CD14-positive monocyte (primary cell): ENCODE measurements around the gene CLDN34. TPM values are rescaled to one million over a fixed set of nuclear protein-coding genes. Genes with fewer than 3 reads are reported as not detected.
A peak's percentile ranks its signal among the peaks of the same experiment; 100 is the strongest.

ENCODE experiments used
- DNase-seq, 3 donors: peaks; one replicate each; pipeline ENCODE4 v3.0.0-alpha.2; 2011 to 2022
- H2AFZ ChIP-seq: 2 replicates; pipeline ENCODE4 v1.6.0; 2012; ENCODE audit warnings: mild to moderate bottlenecking, low read depth, low read length, inconsistent platforms; ENCODE audit not compliant: insufficient read depth, poor library complexity, severe bottlenecking
- H3K27ac ChIP-seq, 2 donors: 1 replicate in 1 of 2; 2 replicates in 1 of 2; pipeline ENCODE4 v1.5.1; 2012 to 2013; ENCODE audit warnings: low read length in 2 of 2, control low read depth in 1 of 2, inconsistent platforms in 1 of 2, low read depth in 1 of 2, mild to moderate bottlenecking in 1 of 2
- H3K27me3 ChIP-seq, 2 donors: one replicate each; pipeline versions ENCODE4 v1.6.0 to v1.6.1; 2011 to 2013; ENCODE audit warnings: low read length in 2 of 2; ENCODE audit not compliant: control insufficient read depth in 2 of 2, insufficient read depth in 2 of 2
- H3K36me3 ChIP-seq, 2 donors: replicated peaks in 1 of 2; 1 replicate in 1 of 2; 2 replicates in 1 of 2; pipeline versions ENCODE4 v1.5.1 to v1.6.1; 2012 to 2013; ENCODE audit warnings: low read length in 2 of 2, control low read depth in 1 of 2, inconsistent platforms in 1 of 2, mild to moderate bottlenecking in 1 of 2; ENCODE audit not compliant: insufficient read depth in 2 of 2, control insufficient read depth in 1 of 2
- H3K4me1 ChIP-seq, 2 donors: 1 replicate in 1 of 2; 2 replicates in 1 of 2; pipeline versions ENCODE4 v1.5.1 to v1.6.1; 2012 to 2013; ENCODE audit warnings: low read length in 2 of 2, control low read depth in 1 of 2, inconsistent platforms in 1 of 2, mild to moderate bottlenecking in 1 of 2, moderate library complexity in 1 of 2; ENCODE audit not compliant: insufficient read depth in 2 of 2, control insufficient read depth in 1 of 2
- H3K4me2 ChIP-seq: replicated peaks from 2 replicates; pipeline ENCODE3; 2012; ENCODE audit warnings: low read length, moderate library complexity, mild to moderate bottlenecking; ENCODE audit not compliant: poor library complexity, severe bottlenecking; ENCODE audit errors: extremely low read depth
- H3K4me3 ChIP-seq, 3 experiments: fragments of 200-600 bp in 1 of 3; sonication (generic) in 1 of 3; replicated peaks in 1 of 3; 1 replicate in 2 of 3; 2 replicates in 1 of 3; pipeline ENCODE4 v1.5.1; 2011 to 2013; ENCODE audit warnings: low read length in 3 of 3, mild to moderate bottlenecking in 3 of 3, control low read depth in 2 of 3, low read depth in 2 of 3, inconsistent platforms in 1 of 3, moderate library complexity in 1 of 3
- H3K79me2 ChIP-seq: 2 replicates; pipeline ENCODE4 v1.6.0; 2012; ENCODE audit warnings: mild to moderate bottlenecking, control low read depth, inconsistent platforms, low read length, moderate library complexity; ENCODE audit not compliant: insufficient read depth
- H3K9ac ChIP-seq: 2 replicates; pipeline ENCODE4 v1.6.0; 2017; ENCODE audit warnings: low read length, mild to moderate bottlenecking; ENCODE audit not compliant: insufficient read depth, poor library complexity, severe bottlenecking
- H3K9me3 ChIP-seq, 2 donors: replicated peaks in 1 of 2; 1 replicate in 1 of 2; 2 replicates in 1 of 2; pipeline versions ENCODE4 v1.5.1 to v1.6.1; 2012 to 2013; ENCODE audit warnings: low read length in 2 of 2, control low read depth in 1 of 2; ENCODE audit not compliant: control insufficient read depth in 1 of 2, insufficient read depth in 1 of 2
- H4K20me1 ChIP-seq: 2 replicates; pipeline ENCODE4 v1.6.0; 2012; ENCODE audit warnings: mild to moderate bottlenecking, low read length, control low read depth, moderate library complexity; ENCODE audit not compliant: insufficient read depth
- H3K27ac Mint-ChIP-seq, 7 donors: one replicate each; pipeline ENCODE4 v1.8.0; 2020; ENCODE audit warnings: mild to moderate bottlenecking in 7 of 7, mixed read lengths in 7 of 7, moderate library complexity in 6 of 7, inconsistent platforms in 2 of 7
- H3K27me3 Mint-ChIP-seq, 3 donors: one replicate each; pipeline ENCODE4 v1.8.0; 2021 to 2022; ENCODE audit warnings: low read depth in 3 of 3, mild to moderate bottlenecking in 3 of 3, mixed read lengths in 3 of 3, moderate library complexity in 3 of 3, inconsistent platforms in 1 of 3
- H3K36me3 Mint-ChIP-seq, 2 donors: one replicate each; pipeline ENCODE4 v1.8.0; 2020; ENCODE audit warnings: mixed read lengths in 2 of 2, inconsistent platforms in 1 of 2, mild to moderate bottlenecking in 1 of 2
- H3K4me1 Mint-ChIP-seq: one replicate; pipeline ENCODE4 v1.8.0; 2020; ENCODE audit warnings: mild to moderate bottlenecking, mixed read lengths
- H3K4me3 Mint-ChIP-seq, 2 donors: one replicate each; pipeline ENCODE4 v1.8.0; 2020; ENCODE audit warnings: mild to moderate bottlenecking in 2 of 2, mixed read lengths in 2 of 2, moderate library complexity in 1 of 2
- H3K9me3 Mint-ChIP-seq, 7 donors: one replicate each; pipeline ENCODE4 v1.8.0; 2020 to 2022; ENCODE audit warnings: mixed read lengths in 7 of 7, mild to moderate bottlenecking in 6 of 7, moderate library complexity in 6 of 7, inconsistent platforms in 2 of 7
- WGBS: methylation state at CpG from one replicate; pipeline ENCODE4 v1.1.5; 2013; ENCODE audit warnings: missing lambda C conversion rate; ENCODE audit not compliant: insufficient coverage; 5-methylcytosine and 5-hydroxymethylcytosine counted together
- intact Hi-C, 2 donors: fragments of 100-400 bp; cut with micrococcal nuclease; formaldehyde crosslinking; loops; one replicate each; pipeline versions ENCODE4 v1.15.0 to v1.15.1; 2023
- polyA plus RNA-seq, 3 donors: library from polyadenylated mRNA; depleted of rRNA in 1 of 3; unstranded in 2 of 3; stranded (reverse) in 1 of 3; fragments of 300-500 nt in 2 of 3; fragments of >200 nt in 1 of 3; fragmentation: Illumina TruSeq in 2 of 3; gene quantifications; 1 replicate in 2 of 3; 2 replicates in 1 of 3; pipeline ENCODE4 v1.2.3, GENCODE V29; 2012 to 2021
- TF ChIP-seq, protein P1 (sequence below): fragments of 200-600 bp; IDR thresholded peaks from one replicate; pipeline ENCODE4 v1.8.0; 2022; ENCODE audit warnings: antibody characterized with exemption, mild to moderate bottlenecking

CLDN34 gene
- polyA plus RNA-seq, 3 donors, result not detected

DNA sequence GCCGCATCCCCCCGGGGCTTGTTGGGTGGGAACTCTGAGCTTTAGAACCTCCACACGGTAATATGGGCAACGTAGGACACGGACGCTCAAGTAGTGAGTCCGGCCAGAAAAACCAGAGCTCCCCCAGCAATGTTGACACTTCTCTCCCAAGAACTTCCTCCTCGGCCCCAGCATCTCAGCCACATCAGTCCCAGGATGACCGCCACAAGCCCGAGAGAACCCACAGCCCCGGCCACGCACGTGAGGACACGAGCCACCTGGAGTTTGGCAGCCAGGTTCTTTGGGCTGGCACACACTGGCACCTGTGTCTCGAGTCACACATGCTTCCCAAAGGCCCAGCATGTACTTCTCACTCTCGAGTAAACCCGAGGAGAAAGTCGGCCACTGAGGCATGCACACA is 16.3 kb downstream of the CLDN34 start:
- H3K4me3 ChIP-seq, result no peak overlapping the region
- Mint-ChIP-seq H3K36me3 (peaks cover 2 to 8% of the 10 kb centered on the region in 2 donors), H3K27me3 (peaks cover 0 to 6% (median 0%) of the 10 kb centered on the region in 3 donors), H3K27ac (peak overlapping the region; percentile 36 to 92 (median 85)), H3K4me1 (peaks cover 59% of the 10 kb centered on the region), H3K9me3 (peaks cover 0 to 9% (median 0%) of the 10 kb centered on the region in 7 donors), H3K4me3 (no peak overlapping the region)
- DNase-seq, result peak in 2 of 3 donors; percentile 35 to 50
- TF ChIP-seq, protein P1, sequence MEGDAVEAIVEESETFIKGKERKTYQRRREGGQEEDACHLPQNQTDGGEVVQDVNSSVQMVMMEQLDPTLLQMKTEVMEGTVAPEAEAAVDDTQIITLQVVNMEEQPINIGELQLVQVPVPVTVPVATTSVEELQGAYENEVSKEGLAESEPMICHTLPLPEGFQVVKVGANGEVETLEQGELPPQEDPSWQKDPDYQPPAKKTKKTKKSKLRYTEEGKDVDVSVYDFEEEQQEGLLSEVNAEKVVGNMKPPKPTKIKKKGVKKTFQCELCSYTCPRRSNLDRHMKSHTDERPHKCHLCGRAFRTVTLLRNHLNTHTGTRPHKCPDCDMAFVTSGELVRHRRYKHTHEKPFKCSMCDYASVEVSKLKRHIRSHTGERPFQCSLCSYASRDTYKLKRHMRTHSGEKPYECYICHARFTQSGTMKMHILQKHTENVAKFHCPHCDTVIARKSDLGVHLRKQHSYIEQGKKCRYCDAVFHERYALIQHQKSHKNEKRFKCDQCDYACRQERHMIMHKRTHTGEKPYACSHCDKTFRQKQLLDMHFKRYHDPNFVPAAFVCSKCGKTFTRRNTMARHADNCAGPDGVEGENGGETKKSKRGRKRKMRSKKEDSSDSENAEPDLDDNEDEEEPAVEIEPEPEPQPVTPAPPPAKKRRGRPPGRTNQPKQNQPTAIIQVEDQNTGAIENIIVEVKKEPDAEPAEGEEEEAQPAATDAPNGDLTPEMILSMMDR, result no peak
- intact Hi-C loops, result no loop called here
- no peak overlapping the region for H3K4me2 ChIP-seq
- H3K9ac ChIP-seq, result no peak overlapping the region
- peak overlapping the region; percentile 61 to 67 for H3K27ac ChIP-seq
- no peaks in the 10 kb centered on the region for H3K9me3 ChIP-seq
- 28% methylated on average over 11 of the region's 18 CpGs for WGBS
- peaks cover 75 to 85% of the 10 kb centered on the region in 2 donors for H3K4me1 ChIP-seq
- no peaks in the 10 kb centered on the region for H3K36me3 ChIP-seq
- peak overlapping the region; percentile 40 for H2AFZ ChIP-seq
- H3K79me2 ChIP-seq, result no peaks in the 10 kb centered on the region
- no peaks in the 10 kb centered on the region for H3K27me3 ChIP-seq
- H4K20me1 ChIP-seq, result no peaks in the 10 kb centered on the region

DNA sequence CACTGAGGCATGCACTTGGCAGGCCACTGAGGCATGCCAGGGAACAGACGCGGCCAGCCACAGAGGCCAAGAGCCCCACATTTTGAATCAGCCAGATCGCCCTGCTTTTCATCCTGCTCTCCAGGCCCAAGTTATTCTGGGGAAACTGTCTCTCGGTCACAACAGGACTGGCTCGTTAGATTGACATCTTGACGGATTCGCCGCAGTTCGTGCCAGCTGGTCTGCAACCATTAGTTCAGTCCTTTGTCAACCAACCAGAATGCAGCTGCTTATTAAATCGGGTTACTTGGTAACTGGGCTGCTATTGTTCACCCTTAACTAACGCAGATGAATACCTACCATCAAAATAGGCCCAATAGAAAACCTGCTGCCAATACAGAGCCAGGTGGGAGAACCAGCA is 16.7 kb downstream of the CLDN34 start:
- Histone ChIP-seq H3K9me3 (no peaks in the 10 kb centered on the region), H4K20me1 (no peaks in the 10 kb centered on the region), H3K36me3 (no peaks in the 10 kb centered on the region), H3K4me3 (no peak overlapping the region), H3K27ac (peak overlapping the region; percentile 61 to 67), H2AFZ (peak overlapping the region; percentile 40), H3K4me1 (peaks cover 78 to 89% of the 10 kb centered on the region in 2 donors), H3K9ac (no peak overlapping the region), H3K79me2 (no peaks in the 10 kb centered on the region), H3K4me2 (no peak overlapping the region), H3K27me3 (no peaks in the 10 kb centered on the region)
- peaks cover 61% of the 10 kb centered on the region for H3K4me1 Mint-ChIP-seq
- peak overlapping the region in 4 of 7 donors; percentile 73 to 92 (median 86) for H3K27ac Mint-ChIP-seq
- peaks cover 0 to 6% (median 0%) of the 10 kb centered on the region in 3 donors for H3K27me3 Mint-ChIP-seq
- TF ChIP-seq, protein P1, result no peak
- H3K36me3 Mint-ChIP-seq, result peaks cover 2 to 8% of the 10 kb centered on the region in 2 donors
- DNase-seq, result no peak
- intact Hi-C loops, result no loop called here
- no peak overlapping the region for H3K4me3 Mint-ChIP-seq
- WGBS, result 93% methylated on average over 6 of the region's 11 CpGs
- H3K9me3 Mint-ChIP-seq, result peaks cover 0 to 9% (median 0%) of the 10 kb centered on the region in 7 donors
